Calu3 (cell line): ENCODE results near the gene TRIM38. TPM values are rescaled to one million over a fixed set of nuclear protein-coding genes. Genes with fewer than 3 reads are reported as not detected.

Source experiments
- BruUV-seq: library from RNA; stranded (reverse); fragments of 400-500 nt; replicated peaks from 2 replicates; lab custom pipeline; 2021; lab: Mats Ljungman, UMichigan
- CTCF ChIA-PET: fragments of 300-600 bp; sonication (Branson Sonifier 250); formaldehyde crosslinking; loops from one replicate; lab custom pipeline; 2022; ENCODE audit warnings: antibody characterized with exemption; lab: Charles Lee
- DNase-seq: peaks from one replicate; pipeline ENCODE4 v3.0.0; 2022
- H3K27ac Mint-ChIP-seq: one replicate; pipeline ENCODE4 v1.8.0; 2022; ENCODE audit warnings: mixed read lengths; ENCODE audit not compliant: unreplicated experiment
- H3K27me3 Mint-ChIP-seq: one replicate; pipeline ENCODE4 v1.8.0; 2022; ENCODE audit warnings: mixed read lengths; ENCODE audit not compliant: unreplicated experiment
- H3K36me3 Mint-ChIP-seq: one replicate; pipeline ENCODE4 v1.8.0; 2022; ENCODE audit warnings: mild to moderate bottlenecking, moderate library complexity, mixed read lengths; ENCODE audit not compliant: insufficient read depth, unreplicated experiment
- H3K4me1 Mint-ChIP-seq: one replicate; pipeline ENCODE4 v1.8.0; 2022; ENCODE audit warnings: mild to moderate bottlenecking, low read depth, mixed read lengths; ENCODE audit not compliant: unreplicated experiment
- H3K4me3 Mint-ChIP-seq: one replicate; pipeline ENCODE4 v1.8.0; 2022; ENCODE audit warnings: mild to moderate bottlenecking, low read depth, moderate library complexity, mixed read lengths; ENCODE audit not compliant: unreplicated experiment
- H3K9me3 Mint-ChIP-seq: one replicate; pipeline ENCODE4 v1.8.0; 2022; ENCODE audit warnings: low read depth, mixed read lengths; ENCODE audit not compliant: unreplicated experiment
- intact Hi-C: fragments of 100-400 bp; cut with micrococcal nuclease; formaldehyde crosslinking; loops from one replicate; pipeline ENCODE4 v1.10.0; 2022; ENCODE audit not compliant: unreplicated experiment
- total RNA-seq: library from RNA; stranded (reverse); gene quantifications from 2 replicates; pipeline ENCODE4 v1.2.3, GENCODE V29; 2022
- TF ChIP-seq, protein P1 (sequence below): fragments of 200-600 bp; IDR thresholded peaks from one replicate; pipeline ENCODE4 v1.8.0; 2022; ENCODE audit warnings: antibody characterized with exemption; ENCODE audit not compliant: unreplicated experiment

Gene TRIM38
- total RNA-seq, 1 experiment from 2014 or later = 20.6 TPM

DNA sequence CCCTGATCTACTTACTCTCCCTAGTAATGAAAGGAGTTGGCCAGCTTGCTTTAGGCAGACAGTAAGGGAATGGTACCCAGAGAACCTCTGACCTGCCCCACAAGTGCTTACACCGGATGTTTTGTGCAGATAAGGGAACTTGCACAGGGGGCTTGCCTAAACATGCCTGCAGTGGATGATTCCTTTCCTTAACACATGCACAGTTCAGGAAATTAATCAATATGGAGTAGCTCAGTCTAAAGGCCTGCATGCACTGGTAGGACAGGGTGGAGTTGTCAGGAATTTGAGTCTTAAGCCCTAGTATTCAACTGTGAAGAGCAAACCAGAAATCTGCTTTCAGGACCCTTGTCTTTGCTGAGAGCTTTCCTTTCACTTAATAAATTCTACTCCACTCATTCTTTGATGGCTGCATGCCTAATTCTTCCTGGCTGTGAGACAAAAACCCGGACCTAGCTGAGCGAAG is 3.9 kb upstream of the TRIM38 start:
- Mint-ChIP-seq H3K36me3 (peaks cover 20% of the 10 kb centered on the region), H3K4me3 (no peak overlapping the region), H3K27me3 (no peaks in the 10 kb centered on the region), H3K27ac (no peak overlapping the region), H3K4me1 (peaks cover 26% of the 10 kb centered on the region), H3K9me3 (peaks cover 6% of the 10 kb centered on the region)
- TF ChIP-seq, protein P1, sequence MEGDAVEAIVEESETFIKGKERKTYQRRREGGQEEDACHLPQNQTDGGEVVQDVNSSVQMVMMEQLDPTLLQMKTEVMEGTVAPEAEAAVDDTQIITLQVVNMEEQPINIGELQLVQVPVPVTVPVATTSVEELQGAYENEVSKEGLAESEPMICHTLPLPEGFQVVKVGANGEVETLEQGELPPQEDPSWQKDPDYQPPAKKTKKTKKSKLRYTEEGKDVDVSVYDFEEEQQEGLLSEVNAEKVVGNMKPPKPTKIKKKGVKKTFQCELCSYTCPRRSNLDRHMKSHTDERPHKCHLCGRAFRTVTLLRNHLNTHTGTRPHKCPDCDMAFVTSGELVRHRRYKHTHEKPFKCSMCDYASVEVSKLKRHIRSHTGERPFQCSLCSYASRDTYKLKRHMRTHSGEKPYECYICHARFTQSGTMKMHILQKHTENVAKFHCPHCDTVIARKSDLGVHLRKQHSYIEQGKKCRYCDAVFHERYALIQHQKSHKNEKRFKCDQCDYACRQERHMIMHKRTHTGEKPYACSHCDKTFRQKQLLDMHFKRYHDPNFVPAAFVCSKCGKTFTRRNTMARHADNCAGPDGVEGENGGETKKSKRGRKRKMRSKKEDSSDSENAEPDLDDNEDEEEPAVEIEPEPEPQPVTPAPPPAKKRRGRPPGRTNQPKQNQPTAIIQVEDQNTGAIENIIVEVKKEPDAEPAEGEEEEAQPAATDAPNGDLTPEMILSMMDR = no peak
- no TSS peak for BruUV-seq
- CTCF ChIA-PET = interaction anchor here (0.6 kb wide), 1 partner anchor 12 kb away, joined by 4 read pairs; no protein-coding TSS in a partner anchor
- no peak for DNase-seq
- intact Hi-C loops = no loop called here

DNA sequence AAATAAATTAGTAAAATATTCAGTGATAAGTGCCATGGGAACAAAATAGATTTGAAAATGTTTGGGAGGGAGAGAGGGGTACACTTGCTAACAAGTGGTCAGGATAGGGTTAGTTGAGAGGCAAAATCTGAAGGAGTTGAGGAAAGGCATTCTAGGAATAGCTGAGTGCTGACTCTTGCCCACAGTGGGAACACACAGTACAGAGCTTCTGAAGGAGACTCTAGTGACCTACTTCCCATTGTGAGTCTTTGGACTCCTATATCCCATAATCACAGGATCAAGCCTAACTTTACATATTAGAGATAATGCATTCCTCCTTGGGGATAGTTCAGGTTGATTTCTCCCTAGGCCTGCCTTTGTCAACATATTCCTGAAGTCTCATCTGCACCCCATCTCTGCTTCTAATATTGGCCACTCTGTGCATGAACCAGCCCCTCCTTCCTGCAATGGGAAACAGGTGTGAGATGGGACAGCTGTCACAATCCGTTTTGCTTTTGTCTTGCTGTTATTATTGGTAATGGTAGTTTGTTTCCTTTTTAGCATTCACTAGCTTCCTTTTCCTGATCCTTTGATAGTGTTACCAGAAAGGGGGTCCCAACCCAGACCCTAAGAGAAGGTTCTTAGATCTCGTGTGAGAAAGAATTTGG is 2.6 kb upstream of the TRIM38 start:
- BruUV-seq = no TSS peak
- peaks cover 32% of the 10 kb centered on the region for H3K36me3 Mint-ChIP-seq
- H3K9me3 Mint-ChIP-seq = peaks cover 6% of the 10 kb centered on the region
- H3K4me3 Mint-ChIP-seq = no peak overlapping the region
- intact Hi-C loops = no loop called here
- TF ChIP-seq, protein P1 = no peak
- no peaks in the 10 kb centered on the region for H3K27me3 Mint-ChIP-seq
- H3K4me1 Mint-ChIP-seq = peaks cover 32% of the 10 kb centered on the region
- H3K27ac Mint-ChIP-seq = no peak overlapping the region
- CTCF ChIA-PET = interaction anchor here (0.6 kb wide), 1 partner anchor 1178 kb away, joined by 3 read pairs; no protein-coding TSS in a partner anchor
- no peak for DNase-seq

DNA sequence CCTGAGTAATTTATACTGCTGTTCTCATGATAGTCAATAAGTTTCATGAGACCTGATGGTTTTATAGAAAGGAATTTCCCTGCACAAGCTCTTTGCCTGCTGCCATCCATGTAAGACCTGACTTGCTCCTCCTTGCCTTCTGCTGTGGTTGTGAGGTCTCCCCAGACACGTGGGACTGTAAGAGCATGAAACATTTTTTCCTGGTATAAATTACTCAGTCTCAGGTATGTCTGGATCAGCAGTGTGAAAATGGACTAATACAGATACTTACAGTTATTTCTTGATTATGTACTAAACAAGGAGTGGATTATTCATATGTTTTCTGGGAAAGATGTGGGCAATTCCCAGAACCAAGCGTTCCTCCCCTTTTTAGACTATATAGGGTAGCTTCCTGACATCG is 1.9 kb upstream of the TRIM38 start:
- Mint-ChIP-seq H3K9me3 (peaks cover 6% of the 10 kb centered on the region), H3K4me1 (peaks cover 32% of the 10 kb centered on the region), H3K27ac (no peak overlapping the region), H3K27me3 (no peaks in the 10 kb centered on the region), H3K4me3 (no peak overlapping the region), H3K36me3 (peaks cover 38% of the 10 kb centered on the region)
- BruUV-seq = no TSS peak
- intact Hi-C loops = no loop called here
- CTCF ChIA-PET = no interaction called here
- DNase-seq = no peak
- TF ChIP-seq, protein P1 = no peak

DNA sequence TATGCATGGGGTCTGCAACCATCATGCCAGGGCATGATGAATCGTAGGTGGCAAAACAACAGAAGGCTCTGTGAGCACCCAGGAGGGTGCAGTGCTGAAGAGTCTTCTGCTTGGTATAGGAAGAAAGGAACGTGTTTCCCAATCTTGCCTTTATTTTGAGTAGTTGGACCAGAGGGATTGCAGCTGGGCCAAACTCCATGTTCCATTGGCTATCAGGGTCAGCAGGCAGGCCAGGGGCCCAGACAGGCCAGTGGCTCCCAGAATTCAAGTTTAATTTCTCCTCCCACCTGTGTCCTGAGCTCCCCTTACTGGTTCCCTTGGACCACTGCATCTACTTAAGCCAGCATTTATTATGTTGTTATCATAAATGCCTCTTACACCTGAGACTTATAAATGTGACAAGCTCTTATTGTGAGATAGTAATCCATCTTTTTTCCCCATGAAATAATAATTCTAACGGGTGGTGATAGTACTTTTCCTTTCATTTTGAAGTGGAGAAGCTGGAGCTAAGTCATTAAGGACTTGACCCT is 918 bp upstream of the TRIM38 start:
- no TSS peak for BruUV-seq
- CTCF ChIA-PET = no interaction called here
- TF ChIP-seq, protein P1 = no peak
- Mint-ChIP-seq H3K36me3 (peaks cover 48% of the 10 kb centered on the region), H3K27ac (peak overlapping the region; percentile 100), H3K4me3 (peak overlapping the region; percentile 95), H3K9me3 (peaks cover 6% of the 10 kb centered on the region), H3K27me3 (no peaks in the 10 kb centered on the region), H3K4me1 (peaks cover 36% of the 10 kb centered on the region)
- intact Hi-C loops = no loop called here
- DNase-seq = no peak
